Astrocyte of the spinal cord (primary cell): ENCODE data around the gene GADD45GIP1.
"Not testable (repeated sequence)": the region's sequence is repeated elsewhere in the genome, so short reads cannot be mapped to it uniquely, and the experiment has no call there.

ENCODE experiments used
- DNase-seq: peaks from one replicate; pipeline ENCODE4 v3.0.0; 2011; ENCODE audit warnings: low read depth, low spot score
- H3K4me3 ChIP-seq: 2 replicates; pipeline ENCODE4 v1.5.1; 2011; ENCODE audit warnings: low read depth, mild to moderate bottlenecking, low read length, moderate library complexity
- CTCF ChIP-seq: IDR thresholded peaks from 2 replicates; pipeline ENCODE4 v1.5.1; 2012; ENCODE audit warnings: low read depth, mild to moderate bottlenecking, low read length, inconsistent platforms
- in situ Hi-C: cut with HindIII; loops from 2 replicates; pipeline ENCODE4 v1.10.0; 2017; ENCODE audit warnings: low sequenced_read_pairs

The GADD45GIP1 gene

GRCh38 chr19:12983542-12984142 lies 26.6 kb upstream of the GADD45GIP1 start:
- TF ChIP-seq CTCF: peak; percentile 79
- in situ Hi-C loops: no loop called here
- peak; percentile 80 for DNase-seq
- H3K4me3 ChIP-seq: peak overlapping the region; percentile 32

GRCh38 chr19:12983091-12983490 lies 26.1 kb upstream of the GADD45GIP1 start:
- peak overlapping the region; percentile 32 for H3K4me3 ChIP-seq
- in situ Hi-C loops: no loop called here
- no peak for TF ChIP-seq CTCF
- DNase-seq: no peak

GRCh38 chr19:12982648-12983047 lies 25.6 kb upstream of the GADD45GIP1 start:
- in situ Hi-C loops: no loop called here
- TF ChIP-seq CTCF: no peak
- H3K4me3 ChIP-seq: no peak overlapping the region
- no peak for DNase-seq

- in situ Hi-C loops: no loop called here
- TF ChIP-seq CTCF: no peak
- no peak for DNase-seq
- no peak overlapping the region for H3K4me3 ChIP-seq
Observed at GRCh38 chr19:12979974-12980373, 23.0 kb upstream of the GADD45GIP1 start.

GRCh38 chr19:12976109-12976508 lies 19.1 kb upstream of the GADD45GIP1 start:
- H3K4me3 ChIP-seq, DNase-seq, in situ Hi-C loops: not testable (repeated sequence)

- in situ Hi-C loops: no loop called here
- no peak for TF ChIP-seq CTCF
- no peak for DNase-seq
- no peak overlapping the region for H3K4me3 ChIP-seq
Observed at GRCh38 chr19:12975221-12975741, 18.3 kb upstream of the GADD45GIP1 start.

- no peak for DNase-seq
- in situ Hi-C loops: no loop called here
- no peak for TF ChIP-seq CTCF
- H3K4me3 ChIP-seq: no peak overlapping the region
Observed at GRCh38 chr19:12974301-12975220, 17.5 kb upstream of the GADD45GIP1 start.
